ENCODE data around the gene AGBL2. TPM values are rescaled to one million over a fixed set of nuclear protein-coding genes. Genes with fewer than 3 reads are reported as not detected.
A peak's percentile ranks its signal among the peaks of the same experiment; 100 is the strongest.

AGBL2 gene
- total RNA-seq, 4 donors from 2014 or later: 0.44 to 5.9 (median 4.2) TPM; not detected in 1

DNA sequence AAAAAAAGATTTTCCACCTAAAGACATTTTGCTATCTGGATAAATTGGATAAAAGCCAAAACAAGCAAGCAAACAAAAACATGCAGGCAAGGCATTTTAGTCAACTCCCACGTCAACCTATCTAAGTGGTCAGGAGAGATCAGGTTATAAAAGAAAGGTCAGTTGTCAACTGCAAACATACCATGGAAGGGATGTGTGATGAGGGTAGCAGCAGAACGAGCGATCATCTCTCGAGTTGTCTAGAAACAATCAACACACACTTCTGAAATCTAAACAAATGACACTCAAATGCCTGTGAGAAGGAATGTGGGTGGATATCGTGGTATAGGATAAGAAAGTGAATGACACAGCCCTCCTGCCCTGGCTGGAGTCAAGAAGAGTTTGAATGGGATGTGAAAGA, 83.7 kb downstream of the AGBL2 start:
- WGBS, 2 donors: 47 to 49% methylated on average over 5 of the region's 5 CpGs
- H3K4me3 ChIP-seq: no peak overlapping the region
- no peaks in the 10 kb centered on the region for H3K27me3 ChIP-seq
- H3K9me3 ChIP-seq: no peaks in the 10 kb centered on the region
- TF ChIP-seq POLR2A (IDR thresholded peaks at IDR 0.05): no peak
- peaks cover 4 to 93% (median 25%) of the 10 kb centered on the region in 3 donors for H3K36me3 ChIP-seq
- no peak overlapping the region for H3K27ac ChIP-seq
- no peak for DNase-seq (ENCODE audit: low spot score in 2 of 2)
- H3K4me1 ChIP-seq: no peaks in the 10 kb centered on the region

GRCh38 chr11:47628026-47628425, 87.1 kb downstream of the AGBL2 start:
- Histone ChIP-seq H3K27ac (no peak overlapping the region), H3K4me1 (no peaks in the 10 kb centered on the region), H3K36me3 (peaks cover 2 to 96% (median 33%) of the 10 kb centered on the region in 3 donors), H3K9me3 (no peaks in the 10 kb centered on the region), H3K4me3 (no peak overlapping the region), H3K27me3 (no peaks in the 10 kb centered on the region)
- WGBS, 2 donors: 86 to 89% methylated on average over 4 of the region's 4 CpGs
- DNase-seq (ENCODE audit: low spot score in 2 of 2): no peak
- TF ChIP-seq CTCF (IDR thresholded peaks at IDR 0.05) (no peak), EP300 (IDR thresholded peaks at IDR 0.05) (no peak), POLR2A (IDR thresholded peaks at IDR 0.05) (no peak)

GRCh38 chr11:47626234-47626633, 88.9 kb downstream of the AGBL2 start:
- H3K36me3 ChIP-seq: peaks cover 2 to 98% (median 33%) of the 10 kb centered on the region in 3 donors

GRCh38 chr11:47620836-47621378, 94.3 kb downstream of the AGBL2 start:
- TF ChIP-seq EP300 (IDR thresholded peaks at IDR 0.05) (no peak), POLR2A (IDR thresholded peaks at IDR 0.05) (no peak), CTCF (IDR thresholded peaks at IDR 0.05) (no peak)
- no peaks in the 10 kb centered on the region for H3K9me3 ChIP-seq
- WGBS, 2 donors: 47 to 54% methylated on average over 2 of the region's 2 CpGs
- DNase-seq (ENCODE audit: low spot score in 2 of 2): no peak
- peaks cover 2 to 81% (median 8%) of the 10 kb centered on the region in 3 donors for H3K36me3 ChIP-seq
- H3K27ac ChIP-seq: peak overlapping the region in 2 of 4 donors; percentile 10 to 33
- no peak overlapping the region for H3K4me3 ChIP-seq
- H3K4me1 ChIP-seq: peaks cover 0 to 30% (median 4%) of the 10 kb centered on the region in 4 donors
- no peaks in the 10 kb centered on the region for H3K27me3 ChIP-seq

More at GRCh38 chr11:47626234-47626633, 88.9 kb downstream of the AGBL2 start:
- no peak overlapping the region for H3K4me3 ChIP-seq
- no peaks in the 10 kb centered on the region for H3K27me3 ChIP-seq
- no peak overlapping the region for H3K27ac ChIP-seq
- DNase-seq (ENCODE audit: low spot score in 2 of 2): no peak
- WGBS, 2 donors: 88 to 92% methylated on average over 8 of the region's 8 CpGs
- no peaks in the 10 kb centered on the region for H3K9me3 ChIP-seq
- TF ChIP-seq POLR2A (IDR thresholded peaks at IDR 0.05) (no peak), EP300 (IDR thresholded peaks at IDR 0.05) (no peak), CTCF (IDR thresholded peaks at IDR 0.05) (no peak)
- H3K4me1 ChIP-seq: no peaks in the 10 kb centered on the region

- H3K27me3 ChIP-seq: no peaks in the 10 kb centered on the region
- no peaks in the 10 kb centered on the region for H3K9me3 ChIP-seq
- H3K27ac ChIP-seq: peak overlapping the region in 2 of 4 donors; percentile 27 to 36
- H3K4me3 ChIP-seq: no peak overlapping the region
- no peak for DNase-seq (ENCODE audit: low spot score in 2 of 2)
- peaks cover 0 to 48% (median 0%) of the 10 kb centered on the region in 3 donors for H3K36me3 ChIP-seq
- H3K4me1 ChIP-seq: peaks cover 0 to 30% (median 4%) of the 10 kb centered on the region in 4 donors
- no peak for TF ChIP-seq POLR2A (IDR thresholded peaks at IDR 0.05)
- TF ChIP-seq CTCF (IDR thresholded peaks at IDR 0.05): no peak
- no peak for TF ChIP-seq EP300 (IDR thresholded peaks at IDR 0.05)
- WGBS, 2 donors: 31 to 36% methylated on average over 3 of the region's 3 CpGs
Observed at GRCh38 chr11:47617417-47617809, 97.8 kb downstream of the AGBL2 start.

Data from tibial nerve (tissue), 4 donors.